AG04449 (cell line): ENCODE measurements around the gene SNRPD1.
A peak's percentile ranks its signal among the peaks of the same experiment; 100 is the strongest.
"Not testable (repeated sequence)": the region's sequence is repeated elsewhere in the genome, so short reads cannot be mapped to it uniquely, and the experiment has no call there.

Experiments used
- CTCF ChIA-PET: fragments of 350-600 bp; formaldehyde crosslinking; extraction: SDS; loops from one replicate; lab custom pipeline; 2021; ENCODE audit warnings: antibody characterized with exemption; lab: Yijun Ruan, JAX
- POLR2A ChIA-PET: fragments of 400-600, 350-600 bp; formaldehyde crosslinking; extraction: SDS; loops from one replicate; lab custom pipeline; 2020; ENCODE audit warnings: antibody characterized with exemption, inconsistent platforms; lab: Yijun Ruan, JAX
- DNase-seq: peaks from one replicate; pipeline ENCODE4 v3.0.0-alpha.2; 2010; ENCODE audit warnings: low read depth, low spot score
- H3K4me3 ChIP-seq: 2 replicates; pipeline ENCODE4 v1.5.1; 2011; ENCODE audit warnings: low read depth, mild to moderate bottlenecking, control low read depth, low read length
- CTCF ChIP-seq: IDR thresholded peaks from one replicate; pipeline ENCODE4 v1.5.1; 2011; ENCODE audit warnings: mild to moderate bottlenecking, moderate library complexity, low read length, control low read depth, inconsistent platforms; ENCODE audit not compliant: insufficient read depth; ENCODE audit errors: missing control alignments

Gene SNRPD1

DNA sequence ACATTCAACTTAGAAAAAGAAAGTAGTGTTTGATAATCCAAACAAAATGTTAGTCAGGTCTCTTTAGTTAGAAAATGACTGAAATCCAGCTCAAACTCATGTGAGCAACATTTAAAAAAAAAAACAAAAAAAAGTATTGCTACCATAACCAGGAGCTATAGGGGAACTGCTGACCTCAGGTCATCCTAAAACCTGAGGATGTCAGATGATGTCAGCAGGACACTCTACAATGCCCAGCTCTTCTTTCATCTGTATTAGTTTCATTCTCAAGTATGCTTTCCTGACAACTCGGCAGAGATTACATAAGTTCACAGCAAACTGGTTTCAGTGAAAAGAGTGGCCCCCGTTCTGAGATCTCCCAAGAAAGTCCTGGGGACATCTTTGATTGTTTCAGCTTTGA, 7.4 kb upstream of the SNRPD1 start:
- ChIA-PET POLR2A (no interaction called here), CTCF (interaction anchor here (1.1 to 1.6 kb wide), 2 partner anchors 118 to 166 kb away, joined by 3 to 4 read pairs; no protein-coding TSS in a partner anchor)
- DNase-seq: no peak
- H3K4me3 ChIP-seq: no peak overlapping the region
- no peak for TF ChIP-seq CTCF

- no peak for TF ChIP-seq CTCF
- ChIA-PET CTCF (interaction anchor here (1.0 to 1.3 kb wide), 4 partner anchors 9 to 163 kb away, joined by 3 to 4 read pairs (median 3); no protein-coding TSS in a partner anchor), POLR2A (no interaction called here)
- DNase-seq: no peak
- no peak overlapping the region for H3K4me3 ChIP-seq
Observed at GRCh38 chr18:21605213-21605612, 6.9 kb upstream of the SNRPD1 start.

DNA sequence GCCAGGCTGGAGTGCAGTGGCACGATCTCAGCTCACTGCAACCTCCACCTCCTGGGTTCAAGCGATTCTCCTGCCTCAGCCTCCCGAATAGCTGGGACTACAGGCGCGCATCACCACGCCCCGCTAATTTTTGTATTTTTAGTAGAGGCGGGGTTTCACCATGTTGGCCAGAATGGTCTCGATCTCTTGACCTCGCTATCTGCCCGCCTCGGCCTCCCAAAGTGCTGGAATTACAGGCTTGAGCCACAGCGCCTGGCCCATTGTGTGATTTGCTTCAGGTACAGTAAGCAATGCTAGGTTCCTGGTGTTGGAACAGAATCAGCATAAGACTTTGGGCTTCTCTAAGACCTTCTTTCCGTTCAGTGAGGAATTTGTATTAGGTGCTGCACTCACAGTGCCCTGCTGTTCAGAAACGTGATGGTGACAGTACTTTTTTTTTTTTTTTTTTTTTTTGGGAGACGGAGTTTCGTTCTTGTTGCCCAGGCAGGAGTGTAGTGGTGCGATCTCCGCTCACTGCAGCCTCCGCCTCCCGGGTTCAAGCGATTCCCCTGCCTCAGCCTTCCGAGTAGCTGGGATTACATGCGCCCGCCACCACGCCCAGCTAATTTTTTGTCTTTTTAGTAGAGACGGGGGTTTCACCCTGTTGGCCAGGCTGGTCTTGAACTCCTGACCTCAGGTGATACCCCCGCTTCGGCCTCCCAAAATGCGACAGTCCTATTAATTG, 551 bp upstream of the SNRPD1 start:
- H3K4me3 ChIP-seq: peak overlapping the region; percentile 94
- ChIA-PET CTCF (interaction anchor here (0.8 to 7.1 kb wide), 19 partner anchors 8 to 219 kb away, joined by 3 to 104 read pairs (median 3); partner anchors contain the start of gene ESCO1), POLR2A (interaction anchor here (0.6 to 2.7 kb wide), 2 partner anchors 11 to 29 kb away, joined by 3 to 13 read pairs; partner anchors contain the start of gene ESCO1)
- DNase-seq: not testable (repeated sequence)

DNA sequence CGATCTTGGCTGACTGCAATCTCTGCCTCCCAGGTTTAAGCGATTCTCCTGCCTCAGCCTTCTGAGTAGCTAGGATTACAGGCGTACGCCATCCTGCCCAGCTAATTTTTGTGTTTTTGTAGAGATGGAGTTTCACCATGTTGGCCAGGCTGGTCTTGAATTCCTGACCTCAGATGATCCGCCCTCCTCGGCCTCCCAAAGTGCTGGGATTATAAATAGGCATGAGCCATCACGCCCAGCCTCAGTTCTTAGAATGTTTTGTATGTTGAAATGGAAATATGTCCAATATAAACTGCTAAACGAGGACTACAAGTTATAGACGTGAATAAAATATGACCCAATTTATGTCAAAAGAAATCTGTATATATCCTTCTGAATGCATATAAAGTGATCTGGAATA, 9.5 kb downstream of the SNRPD1 start:
- DNase-seq, H3K4me3 ChIP-seq, POLR2A ChIA-PET: not testable (repeated sequence)
- CTCF ChIA-PET: interaction anchor here (1.5 to 6.8 kb wide), 2 partner anchors 10 to 21 kb away, joined by 4 to 33 read pairs; partner anchors contain the start of genes ESCO1 and SNRPD1

- no peak for DNase-seq
- ChIA-PET CTCF (interaction anchor here (1.3 to 1.8 kb wide), 2 partner anchors 17 to 28 kb away, joined by 5 to 9 read pairs; partner anchors contain the start of genes ESCO1 and SNRPD1), POLR2A (no interaction called here)
- TF ChIP-seq CTCF: no peak
- no peak overlapping the region for H3K4me3 ChIP-seq
Observed at GRCh38 chr18:21629089-21629832, 17.1 kb downstream of the SNRPD1 start.

- ChIA-PET CTCF (interaction anchor here (0.6 to 1.4 kb wide), 4 partner anchors 9 to 319 kb away, joined by 3 to 4 read pairs (median 4); no protein-coding TSS in a partner anchor), POLR2A (no interaction called here)
- TF ChIP-seq CTCF: no peak
- no peak for DNase-seq
- H3K4me3 ChIP-seq: no peak overlapping the region
Observed at GRCh38 chr18:21632393-21632792, 20.3 kb downstream of the SNRPD1 start.
